GM12878 (cell line): ENCODE data around the gene TACC3. TPM values are rescaled to one million over a fixed set of nuclear protein-coding genes. Genes with fewer than 3 reads are reported as not detected.
A peak's percentile ranks its signal among the peaks of the same experiment; 100 is the strongest.

Experiments
- ASH2L ChIP-seq: fragments of 300-600, 200-600 bp; sonication (generic); IDR thresholded peaks from 2 replicates; pipeline ENCODE4 v1.6.1; 2017; ENCODE audit warnings: low read depth, mild to moderate bottlenecking, borderline replicate concordance
- CEBPB ChIP-seq, 2 experiments: fragments of 150-350 bp in 1 of 2; IDR thresholded peaks; 2 replicates each; pipeline ENCODE4 v1.6.1; 2012 to 2014; ENCODE audit warnings: low read depth in 2 of 2, low read length in 2 of 2, borderline replicate concordance in 1 of 2, inconsistent platforms in 1 of 2
- CREB1 ChIP-seq: IDR thresholded peaks from 2 replicates; pipeline ENCODE4 v1.6.1; 2012; ENCODE audit warnings: low read depth, mild to moderate bottlenecking, inconsistent platforms
- EGR1 ChIP-seq, 2 experiments: IDR thresholded peaks; 1 replicate in 1 of 2; 2 replicates in 1 of 2; pipeline ENCODE4 v1.6.1; 2011 to 2012; ENCODE audit warnings: low read depth in 2 of 2, low read length in 2 of 2, borderline replicate concordance in 1 of 2, mild to moderate bottlenecking in 1 of 2, moderate library complexity in 1 of 2
- EP300 ChIP-seq, 2 experiments: fragments of 150-350 bp in 1 of 2; IDR thresholded peaks; 2 replicates each; pipeline ENCODE4 v1.6.1; 2011 to 2012; ENCODE audit warnings: low read depth in 2 of 2, low read length in 2 of 2, borderline replicate concordance in 1 of 2, improper control_type of control experiment in 1 of 2, inconsistent platforms in 1 of 2; ENCODE audit not compliant: control insufficient read depth in 1 of 2
- EZH2 ChIP-seq: IDR thresholded peaks from 2 replicates; pipeline ENCODE4 v1.6.1; 2012; ENCODE audit warnings: low read depth, mild to moderate bottlenecking, control low read depth, inconsistent platforms, low read length, borderline replicate concordance; ENCODE audit not compliant: control insufficient read depth
- HCFC1 ChIP-seq: fragments of 150-350 bp; IDR thresholded peaks from 2 replicates; pipeline ENCODE4 v1.6.1; 2014; ENCODE audit warnings: low read length
- HDAC2 ChIP-seq: fragments of 200-600 bp; sonication (generic); IDR thresholded peaks from 2 replicates; pipeline ENCODE4 v1.6.1; 2017
- JUND ChIP-seq: IDR thresholded peaks from 2 replicates; pipeline ENCODE4 v1.6.1; 2012; ENCODE audit warnings: low read depth, mild to moderate bottlenecking, low read length, improper control_type of control experiment, moderate library complexity
- KDM1A ChIP-seq: fragments of 200-600 bp; sonication (generic); IDR thresholded peaks from 2 replicates; pipeline ENCODE4 v1.6.1; 2016; ENCODE audit warnings: borderline replicate concordance
- MEF2B ChIP-seq: fragments of 450-650 bp; IDR thresholded peaks from 2 replicates; pipeline ENCODE4 v1.6.1; 2018; ENCODE audit warnings: mild to moderate bottlenecking, moderate library complexity; ENCODE audit not compliant: partially characterized antibody, poor library complexity, severe bottlenecking
- NR2C1 ChIP-seq: fragments of 450-650 bp; IDR thresholded peaks from 2 replicates; pipeline ENCODE4 v1.6.1; 2017; ENCODE audit warnings: antibody characterized with exemption, mild to moderate bottlenecking, moderate library complexity
- POLR2AphosphoS2 ChIP-seq: IDR thresholded peaks from 2 replicates; pipeline ENCODE4 v1.6.1; 2011; ENCODE audit warnings: low read depth, mild to moderate bottlenecking, low read length, improper control_type of control experiment, moderate library complexity
- SREBF1 ChIP-seq: IDR thresholded peaks from 2 replicates; pipeline ENCODE4 v1.6.1; 2012; ENCODE audit warnings: mild to moderate bottlenecking, low read length
- TARDBP ChIP-seq: IDR thresholded peaks from 2 replicates; pipeline ENCODE4 v1.6.1; 2016; ENCODE audit warnings: borderline replicate concordance
- ZNF207 ChIP-seq: fragments of 450-650 bp; IDR thresholded peaks from 2 replicates; pipeline ENCODE4 v1.6.1; 2014; ENCODE audit warnings: antibody characterized with exemption, mild to moderate bottlenecking, borderline replicate concordance
- ZNF217 ChIP-seq: fragments of 450-650 bp; IDR thresholded peaks from 2 replicates; pipeline ENCODE4 v1.6.1; 2017; ENCODE audit warnings: antibody characterized with exemption, mild to moderate bottlenecking
- ZNF24 ChIP-seq: fragments of 450-650 bp; IDR thresholded peaks from 2 replicates; pipeline ENCODE4 v1.6.1; 2017; ENCODE audit warnings: antibody characterized with exemption, mild to moderate bottlenecking
- polyA plus RNA-seq, 11 experiments: library from polyadenylated mRNA; depleted of rRNA in 4 of 11; unstranded in 6 of 11; stranded (reverse) in 5 of 11; fragments of >200 nt; fragmentation: Nextera tagmentation in 4 of 11; fragmentation: Illumina TruSeq in 1 of 11; extraction: Ambion mirVana in 4 of 11; extraction: Trizol in 1 of 11; gene quantifications; 1 replicate in 1 of 11; 2 replicates in 10 of 11; pipeline versions ENCODE4 v1.2.1 to v1.2.3, GENCODE V29; 2011 to 2016; ENCODE audit warnings: inconsistent platforms in 2 of 11, missing spikeins in 2 of 11, low read depth in 1 of 11
- total RNA-seq, 4 experiments: library from RNA; depleted of rRNA in 3 of 4; stranded (reverse); fragments of >200 nt in 3 of 4; fragmentation: Illumina TruSeq in 1 of 4; extraction: Trizol in 1 of 4; gene quantifications; 2 replicates each; pipeline versions ENCODE4 v1.2.1 to v1.2.3, GENCODE V29; 2013 to 2021
- TF ChIP-seq, protein P1 (sequence below): IDR thresholded peaks from 2 replicates; pipeline ENCODE4 v1.6.1; 2011; ENCODE audit warnings: borderline replicate concordance, low read depth, mild to moderate bottlenecking, moderate library complexity, low read length; ENCODE audit not compliant: insufficient read depth, poor library complexity, severe bottlenecking
- TF ChIP-seq, protein P2 (sequence below): fragments of 150-350 bp; IDR thresholded peaks from 2 replicates; pipeline ENCODE4 v1.6.1; 2016; ENCODE audit warnings: low read depth, low read length
- TF ChIP-seq, protein P3 (sequence below): fragments of 450-650 bp; IDR thresholded peaks from 2 replicates; pipeline ENCODE4 v1.6.1; 2017; ENCODE audit warnings: mild to moderate bottlenecking, low read depth, inconsistent platforms; ENCODE audit not compliant: poor library complexity, severe bottlenecking

Gene TACC3
- total and polyA plus RNA-seq, 10 of the 15 experiments (the other 5 are each of a cell fraction or from before 2014, with no cell fraction given) = 2.8 to 121 (median 73.3) TPM

DNA sequence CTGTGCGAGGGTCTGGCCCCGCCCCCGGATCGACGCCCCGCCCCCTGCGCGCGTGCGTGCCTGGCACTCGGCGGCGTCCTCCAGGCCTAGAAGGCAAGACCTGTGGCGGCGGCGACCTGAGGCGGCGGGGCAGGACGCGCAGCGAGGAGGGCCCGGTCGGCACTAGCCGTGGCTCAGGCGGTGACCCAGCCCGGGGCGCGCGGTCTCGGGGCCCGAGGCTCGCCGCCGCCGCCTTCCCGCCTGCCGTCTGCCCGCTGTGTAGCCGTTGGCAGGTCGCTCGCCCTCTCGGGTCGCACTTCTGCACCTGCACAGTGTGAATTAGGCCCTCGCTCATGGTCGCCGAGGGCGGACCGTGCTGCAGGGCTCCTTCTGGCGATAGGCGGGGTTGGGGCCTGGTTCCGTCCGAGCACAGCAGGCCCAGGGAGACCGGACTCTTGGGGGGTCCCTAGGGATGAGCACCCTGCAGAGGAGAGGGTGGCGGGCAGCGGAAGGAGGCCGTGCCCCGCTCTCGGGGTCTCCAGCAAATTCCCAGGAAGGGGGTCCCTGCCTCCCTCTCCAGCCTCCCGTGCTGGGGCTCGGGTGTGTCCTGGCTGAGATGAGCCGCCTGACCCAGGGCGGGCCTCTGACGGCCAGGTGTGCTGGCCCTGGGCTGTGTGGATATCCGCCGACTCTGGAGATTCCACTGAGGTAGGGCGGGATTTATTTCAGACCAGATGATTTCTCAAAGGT is 36.7 kb upstream of the TACC3 start (continued):
- TF ChIP-seq, protein P1, sequence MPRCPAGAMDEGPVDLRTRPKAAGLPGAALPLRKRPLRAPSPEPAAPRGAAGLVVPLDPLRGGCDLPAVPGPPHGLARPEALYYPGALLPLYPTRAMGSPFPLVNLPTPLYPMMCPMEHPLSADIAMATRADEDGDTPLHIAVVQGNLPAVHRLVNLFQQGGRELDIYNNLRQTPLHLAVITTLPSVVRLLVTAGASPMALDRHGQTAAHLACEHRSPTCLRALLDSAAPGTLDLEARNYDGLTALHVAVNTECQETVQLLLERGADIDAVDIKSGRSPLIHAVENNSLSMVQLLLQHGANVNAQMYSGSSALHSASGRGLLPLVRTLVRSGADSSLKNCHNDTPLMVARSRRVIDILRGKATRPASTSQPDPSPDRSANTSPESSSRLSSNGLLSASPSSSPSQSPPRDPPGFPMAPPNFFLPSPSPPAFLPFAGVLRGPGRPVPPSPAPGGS = no peak
- TF ChIP-seq CREB1 (no peak), ZNF207 (peak; percentile 69; the same call in 1 of the 2 replicates), KDM1A (no peak), TARDBP (no peak), POLR2AphosphoS2 (no peak), HCFC1 (no peak), EGR1 (IDR thresholded peaks at IDR 0.05; ENCODE audit: borderline replicate concordance in 1 of 2, low read depth in 2 of 2, low read length in 2 of 2) (no peak), ASH2L (no peak), EP300 (IDR thresholded peaks at IDR 0.05; ENCODE audit: borderline replicate concordance in 1 of 2, control insufficient read depth in 1 of 2, low read depth in 2 of 2, low read length in 2 of 2) (no peak), SREBF1 (no peak), CEBPB (IDR thresholded peaks at IDR 0.05; ENCODE audit: borderline replicate concordance in 1 of 2, low read depth in 2 of 2, low read length in 2 of 2) (no peak), EZH2 (no peak), NR2C1 (no peak), HDAC2 (no peak), ZNF217 (peak; percentile 20; the same call in 1 of the 2 replicates), ZNF24 (no peak), MEF2B (no peak), JUND (no peak)
- TF ChIP-seq, protein P2, sequence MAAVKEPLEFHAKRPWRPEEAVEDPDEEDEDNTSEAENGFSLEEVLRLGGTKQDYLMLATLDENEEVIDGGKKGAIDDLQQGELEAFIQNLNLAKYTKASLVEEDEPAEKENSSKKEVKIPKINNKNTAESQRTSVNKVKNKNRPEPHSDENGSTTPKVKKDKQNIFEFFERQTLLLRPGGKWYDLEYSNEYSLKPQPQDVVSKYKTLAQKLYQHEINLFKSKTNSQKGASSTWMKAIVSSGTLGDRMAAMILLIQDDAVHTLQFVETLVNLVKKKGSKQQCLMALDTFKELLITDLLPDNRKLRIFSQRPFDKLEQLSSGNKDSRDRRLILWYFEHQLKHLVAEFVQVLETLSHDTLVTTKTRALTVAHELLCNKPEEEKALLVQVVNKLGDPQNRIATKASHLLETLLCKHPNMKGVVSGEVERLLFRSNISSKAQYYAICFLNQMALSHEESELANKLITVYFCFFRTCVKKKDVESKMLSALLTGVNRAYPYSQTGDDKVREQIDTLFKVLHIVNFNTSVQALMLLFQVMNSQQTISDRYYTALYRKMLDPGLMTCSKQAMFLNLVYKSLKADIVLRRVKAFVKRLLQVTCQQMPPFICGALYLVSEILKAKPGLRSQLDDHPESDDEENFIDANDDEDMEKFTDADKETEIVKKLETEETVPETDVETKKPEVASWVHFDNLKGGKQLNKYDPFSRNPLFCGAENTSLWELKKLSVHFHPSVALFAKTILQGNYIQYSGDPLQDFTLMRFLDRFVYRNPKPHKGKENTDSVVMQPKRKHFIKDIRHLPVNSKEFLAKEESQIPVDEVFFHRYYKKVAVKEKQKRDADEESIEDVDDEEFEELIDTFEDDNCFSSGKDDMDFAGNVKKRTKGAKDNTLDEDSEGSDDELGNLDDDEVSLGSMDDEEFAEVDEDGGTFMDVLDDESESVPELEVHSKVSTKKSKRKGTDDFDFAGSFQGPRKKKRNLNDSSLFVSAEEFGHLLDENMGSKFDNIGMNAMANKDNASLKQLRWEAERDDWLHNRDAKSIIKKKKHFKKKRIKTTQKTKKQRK = no peak
- TF ChIP-seq, protein P3, sequence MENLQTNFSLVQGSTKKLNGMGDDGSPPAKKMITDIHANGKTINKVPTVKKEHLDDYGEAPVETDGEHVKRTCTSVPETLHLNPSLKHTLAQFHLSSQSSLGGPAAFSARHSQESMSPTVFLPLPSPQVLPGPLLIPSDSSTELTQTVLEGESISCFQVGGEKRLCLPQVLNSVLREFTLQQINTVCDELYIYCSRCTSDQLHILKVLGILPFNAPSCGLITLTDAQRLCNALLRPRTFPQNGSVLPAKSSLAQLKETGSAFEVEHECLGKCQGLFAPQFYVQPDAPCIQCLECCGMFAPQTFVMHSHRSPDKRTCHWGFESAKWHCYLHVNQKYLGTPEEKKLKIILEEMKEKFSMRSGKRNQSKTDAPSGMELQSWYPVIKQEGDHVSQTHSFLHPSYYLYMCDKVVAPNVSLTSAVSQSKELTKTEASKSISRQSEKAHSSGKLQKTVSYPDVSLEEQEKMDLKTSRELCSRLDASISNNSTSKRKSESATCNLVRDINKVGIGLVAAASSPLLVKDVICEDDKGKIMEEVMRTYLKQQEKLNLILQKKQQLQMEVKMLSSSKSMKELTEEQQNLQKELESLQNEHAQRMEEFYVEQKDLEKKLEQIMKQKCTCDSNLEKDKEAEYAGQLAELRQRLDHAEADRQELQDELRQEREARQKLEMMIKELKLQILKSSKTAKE = no peak
